Loucy (cell line): Measurements from ENCODE around the gene PRC1.
"Not testable (repeated sequence)": the region's sequence is repeated elsewhere in the genome, so short reads cannot be mapped to it uniquely, and the experiment has no call there.

Experiments used
- EZH2phosphoT487 ChIP-seq: fragments of 200-600 bp; IDR thresholded peaks from 2 replicates; pipeline ENCODE4 v1.6.1; 2018; ENCODE audit warnings: antibody characterized with exemption, mild to moderate bottlenecking, moderate library complexity, borderline replicate concordance
- TF ChIP-seq, protein P1 (sequence below): fragments of 200-600 bp; sonication (generic); conservative IDR thresholded peaks from 2 replicates; pipeline ENCODE4 v1.5.1; 2014; ENCODE audit warnings: mild to moderate bottlenecking, antibody characterized with exemption, low read length

DNA sequence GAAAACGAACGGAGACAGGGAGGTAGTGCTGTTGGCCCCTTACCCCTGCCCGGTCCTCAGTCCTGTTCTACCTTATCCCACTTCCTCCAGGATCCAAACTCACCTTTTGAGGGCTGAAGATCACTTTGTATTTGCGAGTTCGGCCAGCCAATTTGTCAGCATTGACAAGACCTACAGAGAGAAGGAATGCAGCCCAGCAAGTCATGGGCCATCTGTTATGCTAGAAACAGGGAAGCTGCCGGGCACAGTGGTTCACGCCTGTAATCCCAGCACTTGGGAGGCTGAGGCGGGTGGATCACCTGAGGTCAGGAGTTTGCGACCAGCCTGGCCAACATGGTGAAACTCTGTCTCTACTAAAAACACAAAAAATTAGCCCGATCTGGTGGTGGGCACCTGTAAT lies 19.4 kb upstream of the PRC1 start:
- TF ChIP-seq, protein P1, sequence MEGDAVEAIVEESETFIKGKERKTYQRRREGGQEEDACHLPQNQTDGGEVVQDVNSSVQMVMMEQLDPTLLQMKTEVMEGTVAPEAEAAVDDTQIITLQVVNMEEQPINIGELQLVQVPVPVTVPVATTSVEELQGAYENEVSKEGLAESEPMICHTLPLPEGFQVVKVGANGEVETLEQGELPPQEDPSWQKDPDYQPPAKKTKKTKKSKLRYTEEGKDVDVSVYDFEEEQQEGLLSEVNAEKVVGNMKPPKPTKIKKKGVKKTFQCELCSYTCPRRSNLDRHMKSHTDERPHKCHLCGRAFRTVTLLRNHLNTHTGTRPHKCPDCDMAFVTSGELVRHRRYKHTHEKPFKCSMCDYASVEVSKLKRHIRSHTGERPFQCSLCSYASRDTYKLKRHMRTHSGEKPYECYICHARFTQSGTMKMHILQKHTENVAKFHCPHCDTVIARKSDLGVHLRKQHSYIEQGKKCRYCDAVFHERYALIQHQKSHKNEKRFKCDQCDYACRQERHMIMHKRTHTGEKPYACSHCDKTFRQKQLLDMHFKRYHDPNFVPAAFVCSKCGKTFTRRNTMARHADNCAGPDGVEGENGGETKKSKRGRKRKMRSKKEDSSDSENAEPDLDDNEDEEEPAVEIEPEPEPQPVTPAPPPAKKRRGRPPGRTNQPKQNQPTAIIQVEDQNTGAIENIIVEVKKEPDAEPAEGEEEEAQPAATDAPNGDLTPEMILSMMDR = not testable (repeated sequence)
- TF ChIP-seq EZH2phosphoT487 = not testable (repeated sequence)
